Sigmoid colon (tissue), 7 donors: Measurements from ENCODE around the gene MCM9. TPM values are rescaled to one million over a fixed set of nuclear protein-coding genes. Genes with fewer than 3 reads are reported as not detected.

Experiments used
- DNase-seq: peaks from one replicate; pipeline ENCODE4 v3.0.0-alpha.2; 2019
- H3K27ac ChIP-seq, 4 donors: fragments of 200-600 bp; sonication (generic); one replicate each; pipeline ENCODE4 v1.5.1; 2016 to 2019; ENCODE audit warnings: mild to moderate bottlenecking in 1 of 4
- H3K27me3 ChIP-seq, 3 donors: fragments of 200-600 bp; sonication (generic); one replicate each; pipeline ENCODE4 v1.5.1; 2019; ENCODE audit warnings: mild to moderate bottlenecking in 1 of 3
- H3K36me3 ChIP-seq, 4 donors: fragments of 200-600 bp; sonication (generic); one replicate each; pipeline ENCODE4 v1.5.1; 2016 to 2019
- H3K4me1 ChIP-seq, 4 donors: fragments of 200-600 bp; sonication (generic); one replicate each; pipeline ENCODE4 v1.5.1; 2017 to 2019
- H3K4me3 ChIP-seq, 4 donors: fragments of 200-600 bp; sonication (generic); one replicate each; pipeline ENCODE4 v1.5.1; 2017 to 2019; ENCODE audit warnings: mild to moderate bottlenecking in 2 of 4, moderate library complexity in 1 of 4
- H3K9me3 ChIP-seq, 4 donors: fragments of 200-600 bp in 3 of 4; sonication (generic) in 3 of 4; one replicate each; pipeline versions ENCODE4 v1.5.1 to v1.6.1; 2013 to 2019
- CTCF ChIP-seq, 4 experiments: fragments of 450-650 bp in 3 of 4; fragments of 200-600 bp in 1 of 4; IDR thresholded peaks; one replicate each; pipeline ENCODE4 v1.5.1; 2016 to 2019; ENCODE audit warnings: antibody characterized with exemption in 4 of 4, mild to moderate bottlenecking in 3 of 4, moderate library complexity in 2 of 4
- EP300 ChIP-seq, 4 donors: sonication (generic); formaldehyde crosslinking; IDR thresholded peaks; one replicate each; pipeline ENCODE4 v1.6.1; 2017; ENCODE audit warnings: antibody characterized with exemption in 4 of 4
- POLR2A ChIP-seq, 2 donors: fragments of 450-650 bp; IDR thresholded peaks; one replicate each; pipeline ENCODE4 v1.6.1; 2016; ENCODE audit warnings: antibody characterized with exemption in 2 of 2, mild to moderate bottlenecking in 2 of 2, moderate library complexity in 2 of 2
- POLR2AphosphoS5 ChIP-seq, 4 donors: sonication (generic); formaldehyde crosslinking; IDR thresholded peaks; one replicate each; pipeline ENCODE4 v1.6.1; 2017; ENCODE audit warnings: antibody characterized with exemption in 4 of 4
- WGBS, 2 donors: extraction: QIAGEN DNeasy Blood & Tissue Kit; methylation state at CpG; one replicate each; pipeline ENCODE4 v1.1.7; 2013; 5-methylcytosine and 5-hydroxymethylcytosine counted together
- intact Hi-C: fragments of 100-400 bp; cut with DNase I; formaldehyde crosslinking; loops from one replicate; pipeline ENCODE4 v1.15.1; 2023
- polyA plus RNA-seq, 3 donors: library from polyadenylated mRNA; stranded (reverse); fragments of 200-250 nt; gene quantifications; one replicate each; pipeline ENCODE4 v1.2.3, GENCODE V29; 2013
- total RNA-seq, 4 donors: library from RNA; depleted of rRNA; stranded (reverse); fragments of >200 nt; gene quantifications; one replicate each; pipeline ENCODE4 v1.1.0, GENCODE V29; 2016
- donor health status: healthy with polysubstance abuse.
- donor health status: Bipolar disorder and iron deficiency.
- donor health status: healthy.

The MCM9 gene
- total and polyA plus RNA-seq, 7 donors: 1.8 to 16.1 (median 10.2) TPM

- Histone ChIP-seq H3K9me3 (no peaks in the 10 kb centered on the region), H3K36me3 (no peaks in the 10 kb centered on the region), H3K4me3 (no peak overlapping the region), H3K4me1 (peaks cover 0 to 26% (median 19%) of the 10 kb centered on the region in 4 donors), H3K27me3 (no peaks in the 10 kb centered on the region), H3K27ac (no peak overlapping the region)
- WGBS, 2 donors: 86 to 92% methylated on average over 8 of the region's 8 CpGs
- no peak for DNase-seq
- TF ChIP-seq EP300 (IDR thresholded peaks at IDR 0.05): no peak
- intact Hi-C loops: no loop called here
Observed at GRCh38 chr6:118786596-118787453, 148.1 kb downstream of the MCM9 start.

- no peak for TF ChIP-seq EP300 (IDR thresholded peaks at IDR 0.05)
- no peak for TF ChIP-seq POLR2A (IDR thresholded peaks at IDR 0.05)
- no peak for TF ChIP-seq CTCF (IDR thresholded peaks at IDR 0.05)
- TF ChIP-seq POLR2AphosphoS5 (IDR thresholded peaks at IDR 0.05): no peak
- DNase-seq: no peak
- no peaks in the 10 kb centered on the region for H3K9me3 ChIP-seq
- H3K36me3 ChIP-seq: no peaks in the 10 kb centered on the region
- intact Hi-C loops: no loop called here
- H3K27ac ChIP-seq: peak overlapping the region in 1 of 4 donors; percentile 11
- WGBS, 2 donors: 95% methylated on average over 3 of the region's 3 CpGs
- H3K27me3 ChIP-seq: no peaks in the 10 kb centered on the region
- H3K4me3 ChIP-seq: no peak overlapping the region
- H3K4me1 ChIP-seq: peaks cover 0 to 26% (median 19%) of the 10 kb centered on the region in 4 donors
Observed at GRCh38 chr6:118785601-118786000, 149.4 kb downstream of the MCM9 start.

GRCh38 chr6:118784641-118785164 is 150.3 kb downstream of the MCM9 start:
- peaks cover 0 to 26% (median 19%) of the 10 kb centered on the region in 4 donors for H3K4me1 ChIP-seq
- no peaks in the 10 kb centered on the region for H3K27me3 ChIP-seq
- intact Hi-C loops: no loop called here
- 72 to 74% methylated on average over 5 of the region's 5 CpGs for WGBS, 2 donors
- no peak for DNase-seq
- no peak for TF ChIP-seq POLR2A (IDR thresholded peaks at IDR 0.05)
- TF ChIP-seq POLR2AphosphoS5 (IDR thresholded peaks at IDR 0.05): no peak
- TF ChIP-seq EP300 (IDR thresholded peaks at IDR 0.05): no peak
- TF ChIP-seq CTCF (IDR thresholded peaks at IDR 0.05): no peak
- H3K9me3 ChIP-seq: no peaks in the 10 kb centered on the region
- H3K36me3 ChIP-seq: no peaks in the 10 kb centered on the region
- H3K4me3 ChIP-seq: no peak overlapping the region
- H3K27ac ChIP-seq: peak overlapping the region; percentile 11 to 66 (median 54)

- H3K27me3 ChIP-seq: no peaks in the 10 kb centered on the region
- peaks cover 0 to 26% (median 19%) of the 10 kb centered on the region in 4 donors for H3K4me1 ChIP-seq
- no peak for DNase-seq
- no peak for TF ChIP-seq POLR2AphosphoS5 (IDR thresholded peaks at IDR 0.05)
- TF ChIP-seq POLR2A (IDR thresholded peaks at IDR 0.05): no peak
- TF ChIP-seq CTCF (IDR thresholded peaks at IDR 0.05): no peak
- TF ChIP-seq EP300 (IDR thresholded peaks at IDR 0.05): no peak
- intact Hi-C loops: no loop called here
- 46 to 49% methylated on average over 5 of the region's 5 CpGs for WGBS, 2 donors
- no peaks in the 10 kb centered on the region for H3K36me3 ChIP-seq
- no peak overlapping the region for H3K4me3 ChIP-seq
- H3K9me3 ChIP-seq: no peaks in the 10 kb centered on the region
- peak overlapping the region; percentile 11 to 66 (median 54) for H3K27ac ChIP-seq
Observed at GRCh38 chr6:118783931-118784550, 150.9 kb downstream of the MCM9 start.

- no peak overlapping the region for H3K4me3 ChIP-seq
- H3K9me3 ChIP-seq: no peaks in the 10 kb centered on the region
- intact Hi-C loops: no loop called here
- DNase-seq: no peak
- TF ChIP-seq POLR2AphosphoS5 (IDR thresholded peaks at IDR 0.05) (no peak), EP300 (IDR thresholded peaks at IDR 0.05) (no peak), CTCF (IDR thresholded peaks at IDR 0.05) (no peak), POLR2A (IDR thresholded peaks at IDR 0.05) (no peak)
- H3K27me3 ChIP-seq: no peaks in the 10 kb centered on the region
- peaks cover 0 to 26% (median 19%) of the 10 kb centered on the region in 4 donors for H3K4me1 ChIP-seq
- no peak overlapping the region for H3K27ac ChIP-seq
- H3K36me3 ChIP-seq: no peaks in the 10 kb centered on the region
- 78 to 86% methylated on average over 3 of the region's 3 CpGs for WGBS, 2 donors
Observed at GRCh38 chr6:118782651-118783050, 152.3 kb downstream of the MCM9 start.
